Left ventricle myocardium inferior (tissue), 1 donor: Measurements from ENCODE around the gene ULK4. TPM values are rescaled to one million over a fixed set of nuclear protein-coding genes. Genes with fewer than 3 reads are reported as not detected.
"Not testable (repeated sequence)": the region's sequence is repeated elsewhere in the genome, so short reads cannot be mapped to it uniquely, and the experiment has no call there.

Experiments
- DNase-seq: peaks from one replicate; pipeline ENCODE4 v3.0.0-alpha.2; 2020
- H3K27ac ChIP-seq: fragments of 200-600 bp; replicated peaks from 2 replicates; pipeline ENCODE4 v1.8.0; 2021
- H3K27me3 ChIP-seq: fragments of 200-600 bp; 2 replicates; pipeline ENCODE4 v1.8.0; 2021; ENCODE audit warnings: low read depth
- H3K36me3 ChIP-seq: fragments of 200-600 bp; 2 replicates; pipeline ENCODE4 v1.8.0; 2021
- H3K4me1 ChIP-seq: fragments of 200-600 bp; 2 replicates; pipeline ENCODE4 v1.8.0; 2021
- H3K4me3 ChIP-seq: fragments of 200-600 bp; 2 replicates; pipeline ENCODE4 v1.8.0; 2021; ENCODE audit warnings: mild to moderate bottlenecking, moderate library complexity
- H3K9me3 ChIP-seq: fragments of 200-600 bp; replicated peaks from 2 replicates; pipeline ENCODE4 v1.8.0; 2021
- CTCF ChIP-seq: fragments of 200-600 bp; IDR thresholded peaks from 2 replicates; pipeline ENCODE4 v1.8.0; 2021; ENCODE audit warnings: antibody characterized with exemption, mild to moderate bottlenecking, borderline replicate concordance
- intact Hi-C: fragments of 100-400 bp; cut with micrococcal nuclease; formaldehyde crosslinking; loops from one replicate; pipeline ENCODE4 v1.11.0; 2022
- total RNA-seq: library from RNA; stranded (reverse); fragmentation: NEBNext Ultra II Directional; extraction: Animal tissue kit (Norgen Biotek cat#: 25700); gene quantifications from one replicate; pipeline ENCODE4 v1.2.1, GENCODE V29; 2021
- donor health status: DM: no; HTN: yes; CAD: no; lungs with severe emphysema.

ULK4 gene
- total RNA-seq, 1 donor from 2014 or later = 1.8 TPM

GRCh38 chr3:41681479-41681878 is 280.4 kb downstream of the ULK4 start:
- DNase-seq = no peak
- intact Hi-C loops = no loop called here
- no peak for TF ChIP-seq CTCF
- Histone ChIP-seq H3K4me1 (peaks cover 12% of the 10 kb centered on the region), H3K4me3 (no peak overlapping the region), H3K36me3 (no peaks in the 10 kb centered on the region), H3K9me3 (no peaks in the 10 kb centered on the region), H3K27ac (no peak overlapping the region), H3K27me3 (no peaks in the 10 kb centered on the region)

GRCh38 chr3:41679374-41679773 is 282.5 kb downstream of the ULK4 start:
- intact Hi-C loops = no loop called here
- TF ChIP-seq CTCF = no peak
- no peaks in the 10 kb centered on the region for H3K27me3 ChIP-seq
- no peak overlapping the region for H3K27ac ChIP-seq
- no peaks in the 10 kb centered on the region for H3K9me3 ChIP-seq
- no peaks in the 10 kb centered on the region for H3K36me3 ChIP-seq
- H3K4me3 ChIP-seq = no peak overlapping the region
- DNase-seq = no peak
- peaks cover 12% of the 10 kb centered on the region for H3K4me1 ChIP-seq

DNA sequence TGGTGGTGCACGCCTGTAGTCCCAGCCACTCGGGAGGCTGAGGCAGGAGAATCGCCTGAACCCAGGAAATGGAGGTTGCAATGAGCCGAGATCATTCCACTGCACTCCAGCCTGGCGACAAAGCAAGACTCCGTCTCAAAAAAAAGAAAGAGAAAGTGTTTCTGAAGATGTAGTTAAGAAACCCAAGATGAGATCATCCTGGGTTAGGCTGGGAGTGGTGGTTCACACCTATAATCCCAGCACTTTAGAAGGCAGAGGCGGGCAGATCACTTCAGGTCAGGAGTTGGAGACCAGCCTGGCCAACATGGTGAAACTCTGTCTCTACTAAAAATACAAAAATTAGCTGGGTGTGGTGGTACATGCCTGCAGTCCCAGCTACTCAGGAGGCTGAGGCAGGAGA is 286.8 kb downstream of the ULK4 start:
- H3K27me3 ChIP-seq, intact Hi-C loops: not testable (repeated sequence)

GRCh38 chr3:41674449-41674848 is 287.5 kb downstream of the ULK4 start:
- no peak for DNase-seq
- H3K4me1 ChIP-seq = no peaks in the 10 kb centered on the region
- no peak for TF ChIP-seq CTCF

More for the DNA sequence above, 286.8 kb downstream of the ULK4 start:
- not testable (repeated sequence) for H3K4me1 ChIP-seq, H3K36me3 ChIP-seq, H3K4me3 ChIP-seq, H3K27ac ChIP-seq, DNase-seq
- peaks cover 16% of the 10 kb centered on the region for H3K9me3 ChIP-seq

DNA sequence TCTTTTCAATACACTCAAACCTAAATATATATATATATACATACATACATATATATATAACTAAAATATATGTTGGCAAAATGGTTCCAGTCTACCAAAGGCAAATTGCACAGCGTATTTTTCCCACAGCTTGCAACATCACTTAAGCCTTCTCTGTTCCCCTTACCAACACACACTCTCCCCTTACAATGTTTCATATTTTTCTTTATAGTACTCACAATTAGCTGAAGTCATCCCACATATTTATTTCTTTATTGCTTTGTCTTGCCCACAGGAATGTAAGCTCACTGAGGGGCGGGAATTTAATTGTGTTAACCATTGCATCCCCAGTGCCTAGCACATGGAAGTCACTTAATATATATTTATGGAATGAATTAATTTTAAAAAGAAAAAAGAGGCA is 288.3 kb downstream of the ULK4 start:
- Histone ChIP-seq H3K9me3 (peaks cover 16% of the 10 kb centered on the region), H3K27me3 (no peaks in the 10 kb centered on the region), H3K27ac (no peak overlapping the region), H3K4me3 (no peak overlapping the region), H3K4me1 (no peaks in the 10 kb centered on the region), H3K36me3 (no peaks in the 10 kb centered on the region)
- intact Hi-C loops = no loop called here
- no peak for TF ChIP-seq CTCF
- DNase-seq = no peak

More at GRCh38 chr3:41674449-41674848, 287.5 kb downstream of the ULK4 start:
- Histone ChIP-seq H3K9me3 (peaks cover 16% of the 10 kb centered on the region), H3K4me3 (no peak overlapping the region), H3K27ac (no peak overlapping the region), H3K36me3 (no peaks in the 10 kb centered on the region), H3K27me3 (no peaks in the 10 kb centered on the region)
- intact Hi-C loops = no loop called here

- Histone ChIP-seq H3K27me3 (no peaks in the 10 kb centered on the region), H3K27ac (no peak overlapping the region), H3K9me3 (peaks cover 43% of the 10 kb centered on the region), H3K4me1 (no peaks in the 10 kb centered on the region), H3K36me3 (peaks cover 11% of the 10 kb centered on the region), H3K4me3 (no peak overlapping the region)
- TF ChIP-seq CTCF = no peak
- intact Hi-C loops = no loop called here
- DNase-seq = no peak
These were observed 293.5 kb downstream of the ULK4 start for GRCh38 chr3:41668379-41668778.
